Activated CD4-positive, alpha-beta T cell treated with anti-CD3 and anti-CD28 coated beads for 24 hours (primary cell): ENCODE results near the gene DCPS.
"Not testable (repeated sequence)": the region's sequence is repeated elsewhere in the genome, so short reads cannot be mapped to it uniquely, and the experiment has no call there.

Source experiments
- DNase-seq, 2 donors: peaks; one replicate each; pipeline ENCODE4 v3.0.0-alpha.2; 2020; ENCODE audit warnings: low read depth in 2 of 2

The DCPS gene

DNA sequence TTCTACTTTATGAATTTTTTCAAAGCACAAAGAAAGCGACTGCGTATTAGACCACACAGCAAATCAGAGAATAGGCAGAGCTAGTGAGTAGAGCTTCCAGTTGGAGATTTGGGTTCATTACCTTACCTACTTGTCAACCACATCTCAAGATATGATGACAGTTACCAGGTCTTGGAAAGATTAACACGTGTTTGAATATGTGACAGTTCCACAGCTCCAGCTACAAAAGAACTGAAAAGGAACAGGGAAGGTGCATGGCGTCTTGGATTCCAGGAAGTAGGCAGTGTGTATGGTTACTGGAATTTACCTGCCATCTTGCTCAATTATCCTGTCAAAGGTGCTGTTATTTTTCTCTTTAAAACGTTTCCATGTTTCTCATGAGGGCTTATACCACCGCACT, 15.6 kb upstream of the DCPS start:
- no peak for DNase-seq

DNA sequence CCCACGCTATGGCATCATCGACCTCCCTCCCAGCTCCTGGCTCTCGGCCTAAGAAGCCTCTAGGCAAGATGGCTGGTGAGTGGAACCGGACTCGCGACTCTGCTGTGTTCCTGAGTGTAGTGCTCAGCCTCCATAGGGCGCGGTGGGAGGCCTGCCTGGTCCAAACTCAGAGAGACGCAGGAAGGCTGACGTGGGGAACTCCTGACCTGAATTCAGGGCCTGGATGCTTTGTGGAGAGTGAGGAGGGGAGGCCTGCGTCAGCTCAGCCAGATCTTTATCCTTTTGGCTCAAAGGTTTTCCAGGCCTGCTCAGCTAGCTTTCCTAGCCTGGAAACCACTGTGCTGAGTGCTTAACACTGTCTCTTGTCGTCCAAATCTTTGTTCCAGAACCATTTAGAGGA, 13.0 kb upstream of the DCPS start:
- DNase-seq, result no peak

DNA sequence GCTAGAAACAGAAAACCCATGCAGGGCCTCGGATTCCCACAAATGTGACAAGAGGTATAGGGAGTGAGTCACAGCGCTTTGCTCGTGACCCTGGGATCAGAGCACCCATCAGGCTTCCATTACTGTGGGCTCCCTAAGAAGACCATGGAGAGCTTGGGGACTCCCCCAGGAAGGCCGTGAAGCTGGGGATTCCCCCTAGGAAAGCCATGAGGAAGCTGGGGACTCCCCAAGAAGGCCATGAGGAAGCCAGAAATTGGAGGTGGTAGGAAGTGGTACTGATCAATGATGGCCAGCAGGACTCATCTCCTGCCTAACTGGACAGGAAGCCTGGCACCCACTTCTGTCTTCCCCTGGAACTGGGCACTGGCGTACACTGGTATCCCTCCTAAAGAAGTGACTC, 10.1 kb upstream of the DCPS start:
- no peak for DNase-seq

DNA sequence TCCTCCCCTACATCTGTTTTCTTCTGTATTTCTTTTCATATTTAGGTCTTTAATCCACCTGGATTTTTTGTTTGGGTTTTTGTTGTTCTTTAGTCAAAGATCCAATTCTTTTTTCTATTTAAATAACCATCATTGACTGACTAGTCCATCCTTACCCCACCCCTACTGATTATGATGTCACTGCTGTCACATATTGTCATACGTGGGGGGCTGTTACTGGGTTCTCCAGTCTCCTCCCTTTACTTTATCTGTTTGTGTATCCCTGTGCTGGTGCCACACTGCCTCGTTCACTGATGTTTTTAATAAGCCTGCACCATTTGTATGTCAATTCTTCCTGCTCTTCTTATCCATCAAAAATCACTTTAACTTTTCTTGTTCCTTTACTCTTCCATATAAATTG, 6.9 kb upstream of the DCPS start:
- no peak for DNase-seq

DNA sequence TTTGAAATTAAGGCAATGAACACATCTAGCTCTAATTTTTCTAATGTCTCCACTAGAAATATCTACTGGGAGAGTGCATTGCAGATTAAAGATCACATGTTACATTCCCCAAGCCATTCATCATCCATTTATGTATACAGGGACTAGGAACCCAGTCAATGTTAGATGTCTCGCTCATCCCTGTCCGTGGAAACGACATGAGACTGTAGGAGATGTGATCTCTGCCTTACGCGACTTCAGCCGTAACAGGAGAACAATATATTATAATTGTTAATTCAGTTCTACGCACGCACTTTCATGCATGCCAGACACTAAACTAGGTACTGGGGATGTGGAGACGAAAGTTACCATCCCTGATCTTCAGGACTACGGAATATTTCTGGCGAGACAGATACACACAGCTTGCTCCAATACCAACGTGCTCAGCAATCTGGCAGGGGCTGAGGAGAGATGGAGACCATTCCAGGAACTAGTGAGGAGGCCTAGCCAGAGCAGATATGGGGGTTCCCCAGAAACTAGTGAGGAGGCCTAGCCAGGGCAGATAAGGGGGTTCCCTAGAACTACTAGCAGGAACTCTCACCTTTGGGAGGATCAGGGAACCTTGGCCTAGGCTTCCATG, 706 bp downstream of the DCPS start:
- no peak for DNase-seq

DNA sequence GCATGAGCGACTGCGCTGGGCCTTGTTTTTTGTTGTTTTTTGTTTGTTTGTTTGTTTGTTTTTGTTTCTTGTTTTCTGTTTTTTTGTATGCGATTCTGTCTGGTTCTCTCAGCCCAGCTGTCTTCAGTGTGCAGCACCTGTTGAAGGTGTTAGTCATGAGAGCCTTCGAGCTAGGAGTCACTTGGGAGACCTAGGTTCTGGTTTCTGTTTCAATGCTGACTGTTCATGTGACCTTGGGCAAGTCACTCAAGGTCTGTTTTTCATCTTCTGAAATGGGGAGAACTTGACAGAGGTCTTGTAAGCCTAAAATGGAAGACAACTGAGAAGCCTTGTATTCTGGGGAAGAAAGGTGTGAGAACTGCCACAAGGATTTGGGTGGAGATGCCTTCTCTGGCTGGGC, 1.8 kb downstream of the DCPS start:
- DNase-seq, result peak in 1 of 2 donors; percentile 23

DNA sequence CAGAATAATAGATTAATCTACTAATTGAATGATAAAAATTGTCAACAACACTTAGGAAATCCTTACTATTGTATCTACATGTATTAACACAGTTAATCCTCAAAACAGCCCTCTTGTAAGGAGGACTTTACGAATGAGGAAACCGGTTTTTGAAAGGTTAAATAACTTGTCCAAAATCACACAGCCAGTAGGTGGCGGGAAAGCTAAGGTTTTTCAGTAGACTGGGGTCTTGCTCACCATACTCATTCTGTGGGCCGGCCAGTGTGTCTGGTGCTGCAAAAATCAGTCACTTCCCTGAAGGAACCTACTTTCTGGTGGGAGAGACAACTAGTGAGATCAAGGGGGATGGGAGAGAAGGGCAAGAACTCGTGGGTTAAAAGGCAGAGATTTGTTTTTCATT, 3.8 kb downstream of the DCPS start:
- no peak for DNase-seq

DNA sequence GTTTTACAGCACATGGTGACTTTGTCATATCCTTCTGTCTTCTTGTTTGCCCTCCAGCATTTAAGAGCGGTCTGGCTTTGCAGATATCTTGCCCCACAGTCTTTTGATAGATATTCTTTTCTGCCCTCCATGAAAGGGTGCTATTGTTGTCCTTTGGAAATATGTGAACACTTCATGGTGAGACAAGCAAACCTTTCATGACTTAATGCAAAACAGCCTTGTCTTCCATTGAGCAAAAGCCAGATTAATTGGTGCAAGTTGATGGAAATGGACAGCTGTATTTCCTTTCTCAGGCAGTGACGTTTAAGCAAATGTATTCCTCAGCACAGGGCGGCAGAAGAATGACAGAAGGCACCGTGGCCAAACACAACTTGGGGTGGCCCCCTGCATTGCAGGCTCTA, 4.4 kb downstream of the DCPS start:
- no peak for DNase-seq

DNA sequence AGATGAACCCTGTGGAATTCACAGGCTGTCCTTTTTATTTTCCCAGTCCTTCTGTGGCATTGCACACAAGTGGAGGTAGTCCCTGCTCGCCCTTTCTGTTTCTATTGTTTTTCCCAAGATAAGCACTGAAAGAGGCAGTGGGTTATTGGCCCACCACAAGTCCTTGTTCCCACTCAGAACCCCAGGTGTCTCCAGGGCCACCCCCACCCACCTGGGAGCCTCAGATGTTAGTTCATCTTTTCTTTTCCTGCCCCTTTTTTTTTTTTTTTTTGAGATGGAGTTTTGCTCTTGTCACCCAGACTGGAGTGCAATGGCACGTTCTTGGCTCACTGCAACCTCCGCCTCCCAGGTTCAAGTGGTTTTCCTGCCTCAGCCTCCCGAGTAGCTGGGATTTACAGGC, 4.9 kb downstream of the DCPS start:
- not testable (repeated sequence) for DNase-seq

DNA sequence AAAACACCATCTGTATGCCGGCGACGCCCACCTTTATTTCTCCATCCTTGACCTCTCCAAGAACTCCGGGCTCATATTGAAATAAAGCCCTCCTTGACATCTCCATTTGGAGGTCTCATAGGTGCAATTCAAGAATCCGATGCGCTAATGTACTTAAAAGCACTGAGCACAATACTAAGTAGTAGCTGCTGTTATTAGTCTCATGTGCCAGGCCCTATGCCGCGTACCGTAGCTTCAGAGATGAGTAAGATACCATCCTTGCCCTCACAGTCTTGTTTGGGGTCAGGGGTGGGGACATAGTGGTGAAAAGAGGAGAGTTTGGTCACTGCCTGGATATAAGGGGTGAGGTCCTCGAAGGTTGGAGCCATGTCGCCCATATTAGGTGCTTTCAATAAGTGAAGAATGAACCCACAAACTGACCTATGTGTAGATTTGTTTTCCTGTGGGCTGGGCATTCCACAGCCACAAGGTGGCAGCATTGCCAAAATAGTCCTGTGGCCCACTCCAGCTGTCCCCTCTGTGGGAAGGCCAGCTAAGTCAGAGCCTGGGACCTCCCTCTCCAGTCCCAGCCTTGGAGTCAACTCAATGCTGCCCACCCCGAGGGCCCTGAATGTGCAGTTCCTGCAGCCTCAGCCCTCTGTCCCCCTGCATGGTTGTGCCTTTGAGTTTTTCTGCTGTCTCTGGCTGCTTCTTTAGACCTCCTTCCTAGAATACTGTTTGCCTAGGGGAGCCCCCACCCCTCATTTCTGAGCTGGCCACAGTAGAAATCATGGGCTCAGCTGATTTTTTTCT, 6.5 kb downstream of the DCPS start:
- peak; percentile 27 to 47 for DNase-seq

DNA sequence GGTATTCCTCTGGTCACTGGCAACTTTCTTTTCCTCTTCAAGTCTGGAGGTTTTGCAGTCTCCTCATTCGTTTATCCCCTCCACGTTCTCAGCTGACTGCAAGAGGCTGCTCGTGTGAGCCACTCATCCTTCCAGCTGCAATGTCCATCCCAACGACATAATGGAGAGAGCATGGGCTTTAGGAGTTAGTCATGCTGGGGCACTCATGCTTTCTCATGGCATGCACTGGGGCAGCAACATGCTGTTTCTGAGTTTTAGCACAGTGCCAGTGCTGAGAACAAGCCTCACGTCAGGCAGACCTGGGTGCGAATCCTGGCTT, 7.1 kb downstream of the DCPS start:
- no peak for DNase-seq

DNA sequence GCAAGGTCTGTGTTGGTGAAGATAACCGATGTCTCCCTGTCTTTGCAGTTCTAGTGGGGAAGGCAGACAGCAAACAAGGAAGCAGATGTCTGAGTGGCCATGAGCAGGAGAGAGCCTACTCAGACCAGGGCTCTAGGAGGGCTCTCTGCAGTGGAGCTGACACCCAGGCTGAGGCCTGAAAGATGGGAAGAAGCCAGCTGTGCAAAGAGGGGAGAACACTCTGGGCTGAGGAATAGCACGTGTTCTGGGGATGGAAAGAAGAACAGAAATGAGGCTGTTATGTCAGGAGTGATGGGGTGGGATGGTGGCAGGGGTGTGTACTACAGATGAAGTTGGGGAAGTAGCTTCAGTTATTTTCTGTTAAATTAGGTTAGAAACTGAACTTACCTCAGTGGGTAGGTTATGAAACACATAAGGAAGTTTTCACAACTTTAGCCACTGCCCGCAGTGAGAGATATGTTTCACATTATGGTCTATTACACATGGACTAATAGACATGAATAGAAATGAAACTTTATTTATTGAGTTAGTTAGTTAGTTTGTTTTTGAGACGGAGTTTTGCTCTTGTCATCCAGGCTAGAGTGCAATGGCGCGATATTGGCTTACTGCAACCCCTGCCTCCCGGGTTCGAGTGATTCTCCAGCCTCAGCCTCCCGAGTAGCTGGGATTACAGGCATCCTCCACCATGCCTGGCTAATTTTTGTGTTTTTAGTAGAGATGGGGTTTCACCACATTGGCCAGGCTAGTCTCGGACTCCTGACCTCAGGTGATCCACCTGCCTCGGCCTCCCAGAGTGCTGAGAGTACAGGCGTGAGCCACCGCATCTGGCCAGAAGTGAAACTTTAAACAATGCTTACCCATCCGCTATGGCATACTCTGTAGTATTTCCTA, 7.8 kb downstream of the DCPS start:
- DNase-seq, result no peak

DNA sequence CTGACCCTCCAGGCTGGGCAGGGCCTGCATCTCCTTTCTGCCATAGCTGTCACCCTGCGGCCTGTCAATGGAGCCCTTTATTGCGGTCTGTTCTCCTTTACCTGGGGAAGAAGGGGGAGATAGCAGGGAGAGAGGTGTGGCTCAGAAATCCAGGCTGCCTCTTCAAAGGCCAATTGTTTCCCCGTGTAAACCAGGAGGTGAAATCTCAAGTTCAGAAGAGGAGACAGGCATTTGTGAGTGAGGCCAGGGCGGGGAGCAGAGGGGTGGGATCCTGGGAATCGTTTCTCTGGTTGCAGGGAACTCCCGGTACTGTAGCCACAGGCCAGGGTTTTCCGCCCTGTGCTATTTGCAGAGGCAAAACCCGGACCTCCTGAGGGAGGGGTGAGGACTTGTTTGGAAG, 9.1 kb downstream of the DCPS start:
- DNase-seq, result no peak

DNA sequence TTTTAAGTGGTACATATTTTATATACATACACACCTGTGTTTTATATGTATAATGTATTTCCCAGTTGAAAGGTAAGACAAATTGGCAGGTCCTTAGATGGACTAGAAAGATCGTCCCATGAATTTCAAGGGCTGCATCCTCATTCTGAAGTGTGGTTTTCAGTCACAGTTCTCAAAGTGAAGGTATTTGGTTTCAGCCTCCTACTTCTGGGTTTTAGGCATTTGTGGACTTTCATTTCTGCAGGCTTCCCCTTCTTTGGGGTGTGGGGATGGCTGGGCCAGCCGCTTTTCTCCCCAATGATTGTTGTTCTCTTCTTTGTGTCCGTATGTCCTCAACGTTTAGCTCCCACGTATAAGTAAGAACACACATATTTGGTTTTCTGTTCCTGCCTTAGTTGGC, 10.0 kb downstream of the DCPS start:
- DNase-seq, result no peak

DNA sequence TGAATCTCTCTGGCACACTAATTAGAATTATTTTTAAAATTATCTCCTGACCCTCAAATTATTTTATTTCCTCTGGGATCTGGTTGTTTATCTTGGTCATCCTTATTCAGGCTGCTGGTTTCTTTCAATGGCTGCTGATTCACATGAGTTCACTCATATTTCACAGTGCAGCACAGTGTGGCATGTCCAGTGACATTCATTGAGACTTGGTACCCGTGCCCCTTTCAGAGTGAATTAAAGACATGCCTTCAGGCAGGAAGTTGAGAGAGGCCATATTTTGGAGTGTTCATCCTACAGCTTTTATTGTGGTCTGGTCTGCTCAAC, 13.5 kb downstream of the DCPS start:
- no peak for DNase-seq

DNA sequence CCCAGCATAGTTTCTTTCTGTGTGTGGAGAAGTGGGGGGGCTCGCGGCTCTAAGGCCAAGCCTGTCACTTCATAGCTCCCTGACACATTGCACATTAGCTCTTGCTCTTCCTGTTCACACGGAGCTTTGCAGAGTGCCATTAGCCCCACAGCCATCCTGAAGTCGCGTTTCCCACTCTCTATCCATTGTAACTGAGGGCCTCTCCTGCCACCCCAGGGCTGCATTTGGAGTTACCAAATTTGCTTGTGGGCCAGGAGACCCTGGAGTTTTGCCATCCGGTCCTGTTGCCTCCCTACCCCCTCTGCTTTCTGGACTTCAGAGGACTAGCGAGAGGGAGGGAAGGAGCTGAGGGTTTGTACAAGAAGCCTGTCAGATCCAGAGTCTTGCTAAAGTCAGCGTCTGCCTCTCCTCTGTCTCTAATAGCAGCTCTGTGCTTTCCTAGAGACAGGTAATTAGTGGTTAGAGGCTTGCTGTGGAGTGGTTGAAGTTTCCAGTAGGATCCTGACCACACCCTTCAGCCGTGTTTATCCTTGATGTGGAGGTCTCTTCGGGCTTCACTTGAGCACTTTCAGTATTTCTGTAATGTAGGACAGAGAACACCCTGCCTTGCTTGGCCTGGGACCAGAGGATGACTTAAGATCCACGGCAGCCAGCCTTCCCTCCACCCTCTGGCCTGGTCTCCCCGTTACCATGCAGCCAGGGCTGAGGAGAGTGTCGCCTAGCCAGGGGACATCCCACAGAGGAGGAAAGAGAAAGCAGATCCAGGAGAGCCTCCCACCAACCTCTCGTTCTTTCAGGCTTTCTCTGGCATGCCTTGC, 14.1 kb downstream of the DCPS start:
- no peak for DNase-seq

DNA sequence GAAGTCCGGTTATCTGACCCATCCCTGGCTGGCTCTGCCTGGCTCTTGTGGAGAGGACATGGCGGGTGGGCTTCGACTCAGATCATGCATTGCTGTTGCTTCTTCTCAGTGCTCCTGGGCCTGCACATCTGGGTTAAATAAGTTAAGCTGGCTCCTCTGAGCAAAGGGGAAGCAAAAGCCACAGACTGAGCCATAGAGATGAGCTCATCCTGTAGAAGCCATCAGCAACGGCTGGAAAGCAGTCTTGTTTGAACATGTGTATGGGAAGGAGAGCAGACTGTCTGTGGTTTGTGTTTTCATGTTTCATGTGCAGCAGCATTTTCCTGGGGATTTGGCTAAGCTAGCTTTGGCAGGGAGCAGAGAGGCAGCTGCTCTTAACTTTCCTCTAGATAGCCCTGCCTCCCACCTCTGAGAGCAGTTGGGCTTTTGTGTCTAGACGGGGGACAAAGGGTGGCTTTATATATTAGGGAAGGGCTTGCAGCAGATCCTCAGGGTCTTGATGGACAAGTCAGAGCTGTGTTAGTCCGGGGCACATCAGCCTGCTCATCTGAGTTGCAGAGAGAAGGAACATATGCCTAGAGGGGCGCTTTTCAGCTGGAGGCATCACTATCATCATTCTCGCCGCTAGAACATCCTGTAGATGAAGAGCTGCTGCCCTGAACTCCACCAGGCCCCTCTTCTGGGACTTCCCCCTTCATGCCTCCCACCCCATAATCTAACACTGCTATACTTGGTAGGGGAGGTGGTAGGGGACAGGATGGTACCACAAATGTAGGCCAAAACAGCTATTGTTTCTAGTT, 14.9 kb downstream of the DCPS start:
- DNase-seq, result no peak

DNA sequence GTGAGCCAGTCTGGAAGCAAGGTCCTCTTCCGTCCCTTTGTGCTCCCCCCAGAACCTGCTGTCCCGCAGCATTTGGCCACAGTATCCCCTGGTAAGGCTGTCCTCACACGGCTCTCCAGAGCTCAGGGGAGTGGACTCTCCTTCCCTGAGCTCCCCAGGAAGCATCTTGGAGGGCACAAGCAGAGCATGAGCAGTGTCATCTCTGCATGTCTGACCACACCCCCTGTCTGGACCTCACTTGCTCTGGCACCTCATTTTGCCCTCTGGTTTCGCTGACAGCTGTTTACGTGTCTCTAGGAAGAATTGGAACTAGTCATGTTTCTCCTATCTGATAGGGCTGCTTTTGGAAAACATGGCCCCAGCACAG, 15.5 kb downstream of the DCPS start:
- no peak for DNase-seq

DNA sequence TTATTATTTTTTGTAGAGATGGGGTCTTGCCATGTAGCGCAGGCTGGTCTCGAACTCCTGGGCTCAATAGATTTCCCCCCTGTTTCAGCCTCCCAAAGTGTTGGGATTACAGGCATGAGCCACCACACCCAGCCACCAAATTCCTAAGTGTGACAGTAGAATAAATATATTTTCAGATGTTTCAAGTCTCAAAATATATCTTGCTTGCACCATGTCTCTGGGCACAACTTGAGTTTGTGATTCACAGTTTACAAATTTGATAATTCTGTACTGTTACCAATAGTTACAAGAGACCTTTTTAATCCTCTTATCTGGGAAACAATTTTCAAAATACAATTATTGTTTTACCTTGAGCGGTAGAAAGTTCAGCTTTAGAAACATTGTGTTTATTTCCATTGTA, 19.1 kb downstream of the DCPS start:
- no peak for DNase-seq

DNA sequence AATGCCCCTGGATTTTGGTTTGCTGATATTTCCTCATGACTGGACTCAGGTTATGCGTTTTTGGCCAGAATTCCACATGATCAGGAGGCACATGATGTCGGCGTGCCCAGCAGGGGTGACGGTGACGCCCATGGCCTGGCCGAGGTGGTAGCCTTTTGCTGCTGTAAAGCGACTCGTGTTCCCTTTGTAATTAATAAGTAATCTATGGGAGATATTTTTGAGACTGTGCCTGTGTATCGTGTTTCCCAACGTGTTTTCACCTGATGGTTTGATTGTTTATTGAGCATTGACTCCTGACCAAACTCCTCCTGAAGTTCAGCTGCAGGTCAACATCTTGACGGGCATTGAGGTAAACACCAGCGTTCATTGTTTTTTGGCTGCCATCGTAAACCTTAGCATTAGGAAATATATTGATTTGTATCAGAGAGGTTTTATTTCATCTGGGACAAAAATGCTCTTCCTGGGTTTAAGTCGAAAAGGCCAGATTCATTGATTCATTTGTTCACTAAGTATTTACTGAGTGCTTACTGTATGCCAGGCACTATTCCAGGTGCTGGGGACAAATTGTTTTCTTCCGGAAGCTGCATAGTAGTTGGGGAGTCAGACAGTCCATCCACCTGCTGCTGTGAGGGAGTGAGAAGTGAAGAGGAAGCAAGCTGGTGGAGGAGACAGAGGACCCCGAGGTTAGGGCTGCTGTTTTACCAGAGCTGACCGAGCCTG, 23.6 kb downstream of the DCPS start:
- DNase-seq, result no peak

DNA sequence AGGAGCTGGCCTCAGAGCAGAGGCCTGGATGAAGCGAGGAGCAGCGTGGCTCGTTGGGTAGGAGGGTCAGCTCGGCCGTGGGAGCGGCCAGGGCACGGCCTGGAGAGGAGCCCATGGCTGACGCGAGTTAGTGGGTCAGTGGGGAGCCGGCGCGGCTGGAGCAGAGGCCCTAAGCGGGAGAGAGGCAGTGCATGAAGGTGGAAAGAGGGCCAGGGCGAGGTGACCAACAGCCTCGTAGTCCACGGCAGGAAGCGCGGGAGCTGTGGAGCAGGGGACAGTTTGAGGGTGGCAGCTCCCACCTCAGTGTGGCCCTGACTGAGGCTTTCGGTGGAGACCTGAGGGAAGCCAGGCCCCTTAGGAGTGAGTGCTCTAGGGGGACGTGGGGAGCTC, 24.1 kb downstream of the DCPS start:
- DNase-seq, result no peak
